Measurements from ENCODE around the gene GUCA1C.

DNA sequence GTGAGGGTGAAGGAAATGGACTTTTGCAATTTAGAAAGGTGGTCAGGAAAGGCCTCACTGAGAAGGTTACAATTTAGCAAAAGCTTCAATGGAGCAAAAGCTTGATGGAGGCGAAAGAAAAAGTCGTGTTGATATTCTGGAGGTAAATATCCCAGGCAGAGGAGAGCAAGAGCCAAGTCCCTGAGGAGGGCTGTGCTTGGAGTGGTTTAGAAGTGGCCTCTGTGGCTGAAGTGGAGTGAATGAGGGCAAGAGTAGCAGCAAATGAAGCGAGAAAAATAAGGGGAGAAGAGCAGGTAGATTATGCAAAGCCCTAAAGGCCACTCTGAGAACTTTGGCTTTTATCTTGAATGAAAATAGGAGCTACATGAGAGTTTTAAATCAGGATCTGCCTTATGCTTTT is 54.1 kb downstream of the GUCA1C start:
- no peak for TF ChIP-seq POLR2A (IDR thresholded peaks at IDR 0.05)
- TF ChIP-seq, protein P1, sequence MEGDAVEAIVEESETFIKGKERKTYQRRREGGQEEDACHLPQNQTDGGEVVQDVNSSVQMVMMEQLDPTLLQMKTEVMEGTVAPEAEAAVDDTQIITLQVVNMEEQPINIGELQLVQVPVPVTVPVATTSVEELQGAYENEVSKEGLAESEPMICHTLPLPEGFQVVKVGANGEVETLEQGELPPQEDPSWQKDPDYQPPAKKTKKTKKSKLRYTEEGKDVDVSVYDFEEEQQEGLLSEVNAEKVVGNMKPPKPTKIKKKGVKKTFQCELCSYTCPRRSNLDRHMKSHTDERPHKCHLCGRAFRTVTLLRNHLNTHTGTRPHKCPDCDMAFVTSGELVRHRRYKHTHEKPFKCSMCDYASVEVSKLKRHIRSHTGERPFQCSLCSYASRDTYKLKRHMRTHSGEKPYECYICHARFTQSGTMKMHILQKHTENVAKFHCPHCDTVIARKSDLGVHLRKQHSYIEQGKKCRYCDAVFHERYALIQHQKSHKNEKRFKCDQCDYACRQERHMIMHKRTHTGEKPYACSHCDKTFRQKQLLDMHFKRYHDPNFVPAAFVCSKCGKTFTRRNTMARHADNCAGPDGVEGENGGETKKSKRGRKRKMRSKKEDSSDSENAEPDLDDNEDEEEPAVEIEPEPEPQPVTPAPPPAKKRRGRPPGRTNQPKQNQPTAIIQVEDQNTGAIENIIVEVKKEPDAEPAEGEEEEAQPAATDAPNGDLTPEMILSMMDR (IDR thresholded peaks at IDR 0.05), result no peak
